ENCODE results near the gene FHIT. TPM values are rescaled to one million over a fixed set of nuclear protein-coding genes. Genes with fewer than 3 reads are reported as not detected.

Gene FHIT
- total and polyA plus RNA-seq, 9 donors, result 5.1 to 11.8 (median 9.5) TPM

- TF ChIP-seq, protein P1, sequence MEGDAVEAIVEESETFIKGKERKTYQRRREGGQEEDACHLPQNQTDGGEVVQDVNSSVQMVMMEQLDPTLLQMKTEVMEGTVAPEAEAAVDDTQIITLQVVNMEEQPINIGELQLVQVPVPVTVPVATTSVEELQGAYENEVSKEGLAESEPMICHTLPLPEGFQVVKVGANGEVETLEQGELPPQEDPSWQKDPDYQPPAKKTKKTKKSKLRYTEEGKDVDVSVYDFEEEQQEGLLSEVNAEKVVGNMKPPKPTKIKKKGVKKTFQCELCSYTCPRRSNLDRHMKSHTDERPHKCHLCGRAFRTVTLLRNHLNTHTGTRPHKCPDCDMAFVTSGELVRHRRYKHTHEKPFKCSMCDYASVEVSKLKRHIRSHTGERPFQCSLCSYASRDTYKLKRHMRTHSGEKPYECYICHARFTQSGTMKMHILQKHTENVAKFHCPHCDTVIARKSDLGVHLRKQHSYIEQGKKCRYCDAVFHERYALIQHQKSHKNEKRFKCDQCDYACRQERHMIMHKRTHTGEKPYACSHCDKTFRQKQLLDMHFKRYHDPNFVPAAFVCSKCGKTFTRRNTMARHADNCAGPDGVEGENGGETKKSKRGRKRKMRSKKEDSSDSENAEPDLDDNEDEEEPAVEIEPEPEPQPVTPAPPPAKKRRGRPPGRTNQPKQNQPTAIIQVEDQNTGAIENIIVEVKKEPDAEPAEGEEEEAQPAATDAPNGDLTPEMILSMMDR (IDR thresholded peaks at IDR 0.05), result no peak
- no peak for TF ChIP-seq POLR2A (IDR thresholded peaks at IDR 0.05)
- no peak for TF ChIP-seq EP300 (IDR thresholded peaks at IDR 0.05)
- H3K36me3 ChIP-seq, result no peaks in the 10 kb centered on the region
- intact Hi-C loops (cut with DNase I), result no loop called here
- H3K27ac ChIP-seq, result no peak overlapping the region
- H3K4me3 ChIP-seq, result no peak overlapping the region
- WGBS, 3 donors, result 42 to 62% (median 59%) methylated on average over 2 of the region's 2 CpGs
- peaks cover 7% of the 10 kb centered on the region for H3K4me1 ChIP-seq (ENCODE audit: insufficient read depth)
- no peak for DNase-seq
- H3K27me3 ChIP-seq, result no peaks in the 10 kb centered on the region
- no peaks in the 10 kb centered on the region for H3K9me3 ChIP-seq
These were observed 23.5 kb downstream of the FHIT start for GRCh38 chr3:61227799-61228198.

DNA sequence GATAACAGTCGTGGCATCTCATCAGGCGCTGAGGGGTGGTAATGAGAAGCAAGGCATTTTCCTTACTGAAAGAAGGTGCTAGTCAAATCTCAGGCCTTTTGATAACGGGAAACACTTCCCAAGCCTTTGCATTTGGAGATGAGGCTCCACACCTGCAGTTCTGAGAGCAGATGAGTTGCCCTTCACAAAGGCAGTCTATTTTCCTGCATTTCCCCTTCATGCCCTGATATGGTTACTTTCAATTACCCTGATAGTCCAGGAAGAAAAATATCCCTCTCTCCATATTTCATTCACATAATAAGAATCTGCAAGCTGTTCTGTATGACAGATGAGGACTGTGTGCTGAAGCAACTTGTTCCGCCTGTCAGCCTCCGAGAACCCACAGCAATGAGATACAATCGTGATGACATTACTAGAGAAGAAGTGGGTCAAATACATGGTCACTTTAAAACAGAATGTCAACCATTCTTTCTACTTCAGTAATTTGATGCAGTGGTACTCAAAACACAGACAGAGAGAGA lies 25.0 kb downstream of the FHIT start:
- Histone ChIP-seq H3K4me1 (ENCODE audit: insufficient read depth) (peaks cover 7% of the 10 kb centered on the region), H3K36me3 (no peaks in the 10 kb centered on the region), H3K4me3 (no peak overlapping the region), H3K27me3 (no peaks in the 10 kb centered on the region), H3K27ac (no peak overlapping the region), H3K9me3 (no peaks in the 10 kb centered on the region)
- WGBS, 3 donors, result 77 to 96% (median 85%) methylated on average over 6 of the region's 6 CpGs
- DNase-seq, result no peak
- TF ChIP-seq EP300 (IDR thresholded peaks at IDR 0.05) (no peak), POLR2A (IDR thresholded peaks at IDR 0.05) (no peak)
- TF ChIP-seq, protein P1 (IDR thresholded peaks at IDR 0.05), result no peak
- intact Hi-C loops (cut with DNase I), result no loop called here

GRCh38 chr3:61224823-61225222 lies 26.4 kb downstream of the FHIT start:
- H3K27me3 ChIP-seq, result no peaks in the 10 kb centered on the region
- TF ChIP-seq, protein P1 (IDR thresholded peaks at IDR 0.05), result no peak
- peaks cover 7% of the 10 kb centered on the region for H3K4me1 ChIP-seq (ENCODE audit: insufficient read depth)
- 90 to 96% (median 94%) methylated on average over 2 of the region's 2 CpGs for WGBS, 3 donors
- no peak overlapping the region for H3K27ac ChIP-seq
- no peak overlapping the region for H3K4me3 ChIP-seq
- no peaks in the 10 kb centered on the region for H3K9me3 ChIP-seq
- no peaks in the 10 kb centered on the region for H3K36me3 ChIP-seq
- no peak for DNase-seq
- intact Hi-C loops (cut with DNase I), result no loop called here

GRCh38 chr3:61223451-61223850 lies 27.8 kb downstream of the FHIT start:
- 36 to 59% (median 58%) methylated on average over 2 of the region's 2 CpGs for WGBS, 3 donors
- no peaks in the 10 kb centered on the region for H3K27me3 ChIP-seq
- peaks cover 7% of the 10 kb centered on the region for H3K4me1 ChIP-seq (ENCODE audit: insufficient read depth)
- intact Hi-C loops (cut with DNase I), result no loop called here
- no peaks in the 10 kb centered on the region for H3K9me3 ChIP-seq
- DNase-seq, result no peak
- no peaks in the 10 kb centered on the region for H3K36me3 ChIP-seq
- no peak for TF ChIP-seq EP300 (IDR thresholded peaks at IDR 0.05)
- TF ChIP-seq POLR2A (IDR thresholded peaks at IDR 0.05), result no peak
- TF ChIP-seq, protein P1 (IDR thresholded peaks at IDR 0.05), result no peak
- no peak overlapping the region for H3K4me3 ChIP-seq
- no peak overlapping the region for H3K27ac ChIP-seq

Measured in ovary (tissue), 9 donors.